HG02623 (cell line): ENCODE data around the gene ZNF324B.
A peak's percentile ranks its signal among the peaks of the same experiment; 100 is the strongest.
"Not testable (repeated sequence)": the region's sequence is repeated elsewhere in the genome, so short reads cannot be mapped to it uniquely, and the experiment has no call there.

Experiments used
- ATAC-seq: cut with Tn5 transposase; IDR thresholded peaks from one replicate; pipeline ENCODE4 v1.9.1; 2021; ENCODE audit warnings: moderate library complexity; ENCODE audit not compliant: unreplicated experiment

Gene ZNF324B

DNA sequence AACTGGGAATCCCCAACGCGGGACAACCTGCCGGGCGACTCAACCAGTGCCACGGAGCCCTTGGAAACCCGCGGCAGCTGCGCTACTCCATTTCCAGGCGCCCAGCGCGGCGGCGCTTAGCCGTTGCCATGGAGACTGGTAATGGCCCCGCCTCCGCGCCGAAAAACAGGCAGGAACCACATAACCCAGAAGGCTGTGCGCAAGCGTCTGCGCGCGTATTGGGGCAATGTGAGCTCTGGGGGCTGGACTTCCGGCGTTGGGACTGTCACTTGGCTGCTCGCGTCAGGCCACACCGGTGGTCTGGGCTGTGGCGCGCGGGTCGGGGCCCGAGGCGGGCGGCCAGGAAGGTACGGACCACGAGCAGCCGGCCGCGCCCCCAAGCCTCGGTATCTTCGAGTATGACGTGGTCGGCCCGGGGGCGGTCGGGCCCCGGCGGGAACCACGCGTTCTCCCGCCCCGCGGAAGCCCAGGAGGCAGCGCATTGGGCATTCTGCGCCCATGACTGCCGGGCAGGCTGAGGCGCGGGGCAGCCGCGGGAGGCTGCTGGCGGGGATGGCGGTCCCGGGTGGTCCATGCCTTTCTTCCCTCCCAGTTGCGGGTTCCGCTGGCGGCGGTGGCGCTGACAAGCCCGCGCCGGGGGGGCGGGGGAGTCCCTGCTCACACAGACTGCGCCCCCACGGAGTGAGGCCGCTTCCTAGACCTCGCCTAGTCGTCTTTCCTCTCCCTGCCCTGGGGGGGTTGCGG is at the start of gene ZNF324B:
Gene ZNF324B (plus strand): TSS at position 265 of the 744 bp plus-strand sequence. CDS start 2,080 bp downstream, outside the sequence.
- ATAC-seq: peak; percentile 89

DNA sequence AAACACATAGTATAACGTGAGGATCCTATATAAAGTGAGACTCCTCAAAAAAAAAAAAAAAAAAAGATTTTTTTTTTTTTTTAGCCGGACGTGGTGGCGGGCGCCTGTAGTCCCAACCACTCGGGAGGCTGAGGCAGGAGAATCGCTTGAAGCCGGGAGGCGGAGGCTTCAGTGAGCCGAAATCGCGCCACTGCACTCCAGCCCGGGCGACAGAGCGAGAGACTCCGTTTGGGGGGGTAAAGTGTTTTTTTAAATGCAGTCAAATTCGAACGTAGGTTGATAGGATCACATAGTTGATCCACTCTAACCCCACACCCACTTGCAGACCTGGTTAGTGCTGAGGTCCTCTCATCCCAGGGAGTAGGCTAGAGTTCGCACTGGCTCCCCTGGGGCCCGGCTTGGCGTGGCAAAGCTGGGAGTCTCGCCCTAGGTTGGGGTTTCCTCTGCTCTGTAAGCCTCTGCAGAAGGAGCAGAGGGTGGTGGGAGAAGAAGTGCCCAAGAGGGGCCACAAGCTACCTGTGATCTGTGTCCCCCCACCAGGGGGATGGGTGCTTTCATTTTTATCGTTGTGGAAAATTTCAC is 49.5 kb upstream of the ZNF324B start:
- no peak for ATAC-seq

DNA sequence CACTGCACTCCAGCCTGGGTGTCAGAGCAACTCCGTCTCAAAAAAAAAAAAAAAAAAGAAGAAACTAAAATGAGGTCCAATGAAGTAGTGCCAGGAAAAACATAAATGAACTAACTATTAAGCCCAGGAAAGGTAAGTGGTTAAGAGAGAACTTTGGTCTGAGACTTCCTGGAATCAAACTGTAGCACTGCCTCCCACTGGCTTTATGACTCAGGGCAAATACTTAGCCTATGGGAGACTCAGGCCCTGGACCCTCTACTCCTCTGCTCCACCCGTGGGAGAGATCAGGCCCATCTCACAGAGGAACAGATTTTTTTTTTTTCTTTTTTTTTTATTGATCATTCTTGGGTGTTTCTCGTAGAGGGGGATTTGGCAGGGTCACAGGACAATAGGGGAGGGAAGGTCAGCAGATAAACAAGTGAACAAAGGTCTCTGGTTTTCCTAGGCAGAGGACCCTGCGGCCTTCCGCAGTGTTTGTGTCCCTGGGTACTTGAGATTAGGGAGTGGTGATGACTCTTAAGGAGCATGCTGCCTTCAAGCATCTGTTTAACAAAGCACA is 47.4 kb upstream of the ZNF324B start:
- ATAC-seq: not testable (repeated sequence)

DNA sequence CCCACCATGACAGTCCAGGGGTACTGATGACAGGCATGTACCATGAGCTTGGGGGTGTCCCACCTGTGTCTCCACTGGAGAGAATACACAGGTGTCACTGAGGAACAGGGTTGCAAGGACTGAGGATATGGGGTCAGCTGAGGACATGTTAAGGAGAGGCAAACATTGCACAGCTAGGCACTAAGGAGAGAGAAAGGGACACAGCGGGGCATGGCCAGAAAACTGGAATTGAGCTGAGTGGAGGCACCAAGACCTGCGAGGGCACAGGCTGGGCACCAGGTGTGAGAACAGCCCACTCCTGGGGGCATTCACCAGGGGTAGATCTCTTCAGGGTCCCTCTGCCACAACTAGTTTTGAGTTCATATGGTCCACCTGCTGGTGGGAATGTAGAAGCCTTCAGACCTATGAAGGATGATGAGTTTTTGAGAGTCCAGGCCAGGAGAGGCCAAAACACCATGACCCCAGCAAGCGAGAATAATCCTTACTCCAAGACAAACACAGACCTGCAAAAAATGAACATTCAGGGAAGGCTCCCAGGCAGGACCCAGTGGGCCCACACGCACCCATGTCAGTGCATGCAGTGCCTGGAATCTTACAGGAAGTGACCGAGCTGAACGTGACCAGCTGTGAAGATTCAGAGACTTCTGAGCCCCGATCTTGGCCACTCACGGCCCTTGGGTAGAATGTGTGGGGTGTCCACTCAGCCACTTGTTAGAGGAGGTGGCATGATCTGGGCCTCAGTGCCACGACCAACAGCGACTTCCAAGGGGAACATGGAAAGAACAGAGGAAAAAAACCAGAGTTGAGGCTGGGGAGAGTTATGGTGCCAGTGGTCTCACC is 44.4 kb upstream of the ZNF324B start:
- ATAC-seq: no peak

DNA sequence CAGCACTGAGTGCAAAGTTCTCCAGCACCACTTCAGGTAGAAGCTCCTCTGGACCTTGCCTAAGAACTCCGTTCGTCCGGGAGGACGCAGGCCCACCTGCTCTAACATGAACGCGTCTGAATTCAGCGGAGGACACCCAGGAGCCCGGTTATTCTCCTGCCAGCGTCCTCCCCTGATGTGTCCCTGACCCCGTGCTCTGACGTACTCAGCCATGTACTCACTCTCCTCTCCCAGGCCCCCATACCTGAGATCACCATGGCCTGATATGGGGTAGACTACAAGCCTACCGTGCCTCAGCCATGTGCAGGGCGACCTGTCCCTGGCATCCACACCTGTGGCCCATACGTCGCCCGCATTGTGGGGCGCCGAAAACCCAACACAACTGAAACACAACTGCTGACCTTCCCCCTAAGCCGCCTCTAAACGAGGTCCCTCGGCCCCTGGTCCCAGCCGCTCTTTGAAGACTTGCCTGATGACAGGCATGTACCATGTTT is 43.7 kb upstream of the ZNF324B start:
- ATAC-seq: no peak

DNA sequence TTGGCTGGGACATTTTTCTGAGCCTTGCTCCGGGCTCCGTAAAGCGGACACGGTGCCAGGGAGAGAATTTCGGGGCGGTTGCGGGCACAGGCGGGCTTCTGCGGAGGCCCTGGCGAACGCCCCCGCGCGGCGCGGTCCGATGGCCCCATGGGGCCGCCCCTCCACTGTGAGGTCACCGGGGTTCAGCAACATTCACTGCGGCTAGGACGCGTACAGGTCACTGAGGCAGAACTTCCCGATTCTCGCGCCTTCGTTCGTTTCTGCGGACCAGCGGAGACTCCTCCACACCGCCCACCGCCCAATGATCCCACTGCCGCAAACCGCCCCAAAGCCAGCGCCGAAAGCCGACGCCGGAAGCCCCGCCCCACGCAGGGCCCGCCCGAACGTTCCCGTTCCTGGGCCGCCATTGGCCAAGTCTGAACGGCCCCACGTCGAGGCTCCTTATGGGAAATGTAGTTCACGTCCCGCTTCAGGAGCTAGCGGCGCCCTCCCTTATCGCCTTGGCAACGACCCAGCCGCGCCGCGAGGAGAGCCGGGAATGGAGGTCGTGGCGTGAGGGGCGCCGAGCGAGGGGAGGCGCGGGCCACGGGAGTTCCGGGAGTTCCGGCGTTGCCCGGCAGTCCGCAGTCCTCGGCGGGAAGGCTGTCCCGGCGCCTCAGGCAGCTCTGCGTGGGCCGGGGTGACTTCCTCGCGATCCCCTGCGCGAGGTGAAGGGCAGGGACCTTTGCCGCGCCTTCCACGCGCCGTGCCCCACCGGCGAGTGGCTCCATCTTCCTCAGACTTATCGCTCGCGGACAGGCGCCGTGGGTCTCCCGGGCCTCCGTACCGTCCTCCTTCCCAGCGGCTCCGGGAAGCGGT is 43.0 kb upstream of the ZNF324B start, which contains the start of gene ZNF584:
Gene ZNF584 (plus strand): TSS at position 498 of the 858 bp plus-strand sequence. CDS start 499 bp downstream, outside the sequence.
- ATAC-seq: peak; percentile 93

DNA sequence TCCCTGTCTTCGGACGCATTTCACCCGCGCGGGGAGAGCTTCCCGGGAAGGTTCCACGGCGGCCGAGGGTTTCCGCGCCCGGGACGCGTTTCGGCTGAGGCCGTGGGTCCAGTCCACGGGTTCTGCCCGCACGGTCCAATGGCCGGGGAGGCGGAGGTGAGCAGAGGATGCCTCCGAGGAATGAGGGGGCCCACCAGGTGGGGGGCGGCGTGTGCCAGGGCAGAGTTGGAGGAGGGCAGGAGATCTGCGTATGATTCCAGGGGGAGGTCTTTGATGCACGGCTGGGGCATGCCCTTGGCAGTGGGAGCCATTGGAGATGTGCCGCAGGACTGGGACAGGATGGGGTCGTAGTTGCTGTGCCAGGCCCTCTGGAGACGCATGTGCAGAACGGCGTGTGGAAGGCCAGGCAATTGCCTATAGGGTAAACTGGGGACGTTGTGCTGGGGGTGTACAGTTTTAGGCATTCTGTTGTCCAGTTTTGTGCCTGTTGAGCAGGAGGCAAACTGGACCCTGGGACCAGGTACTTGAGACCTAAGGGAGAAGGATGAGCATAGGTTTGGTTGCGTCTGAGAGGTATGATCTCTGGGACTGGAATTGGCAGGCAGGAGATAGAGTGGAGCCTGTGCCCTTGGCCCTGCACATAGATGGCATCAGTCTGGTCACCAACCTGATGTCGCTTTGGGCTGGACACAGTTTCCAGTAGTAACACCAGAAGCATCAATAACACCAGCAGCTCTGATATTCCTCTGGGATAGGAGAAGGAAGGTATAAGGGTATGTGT is 42.2 kb upstream of the ZNF324B start:
- no peak for ATAC-seq

DNA sequence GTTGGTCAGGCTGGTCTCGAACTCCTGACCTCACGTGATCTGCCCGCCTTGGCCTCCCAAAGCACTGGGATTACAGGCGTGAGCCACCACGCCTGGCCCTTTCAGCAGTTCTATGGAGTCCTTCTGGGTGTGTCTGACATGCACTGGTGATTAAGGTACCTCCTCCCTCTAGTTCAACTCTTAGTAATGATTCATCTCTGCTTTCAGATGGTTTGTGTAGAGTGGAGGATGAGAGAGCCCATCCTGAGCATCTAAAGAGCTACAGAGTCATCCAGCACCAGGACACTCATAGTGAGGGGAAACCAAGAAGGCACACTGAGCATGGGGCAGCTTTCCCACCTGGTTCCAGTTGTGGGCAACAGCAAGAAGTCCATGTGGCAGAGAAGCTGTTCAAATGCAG is 34.8 kb upstream of the ZNF324B start:
- no peak for ATAC-seq

DNA sequence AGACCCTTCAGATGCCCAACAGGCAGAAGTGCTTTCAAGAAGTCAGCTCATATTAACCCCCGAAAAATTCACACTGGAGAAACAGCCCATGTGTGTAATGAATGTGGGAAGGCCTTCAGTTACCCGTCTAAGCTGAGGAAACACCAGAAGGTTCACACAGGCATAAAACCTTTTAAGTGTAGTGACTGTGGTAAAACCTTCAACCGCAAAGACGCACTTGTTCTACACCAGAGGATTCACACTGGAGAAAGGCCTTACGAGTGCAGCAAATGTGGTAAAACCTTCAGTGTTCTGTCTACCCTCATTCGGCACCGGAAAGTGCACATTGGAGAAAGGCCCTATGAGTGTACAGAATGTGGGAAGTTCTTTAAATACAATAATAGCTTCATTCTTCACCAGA is 34.4 kb upstream of the ZNF324B start:
- ATAC-seq: no peak

DNA sequence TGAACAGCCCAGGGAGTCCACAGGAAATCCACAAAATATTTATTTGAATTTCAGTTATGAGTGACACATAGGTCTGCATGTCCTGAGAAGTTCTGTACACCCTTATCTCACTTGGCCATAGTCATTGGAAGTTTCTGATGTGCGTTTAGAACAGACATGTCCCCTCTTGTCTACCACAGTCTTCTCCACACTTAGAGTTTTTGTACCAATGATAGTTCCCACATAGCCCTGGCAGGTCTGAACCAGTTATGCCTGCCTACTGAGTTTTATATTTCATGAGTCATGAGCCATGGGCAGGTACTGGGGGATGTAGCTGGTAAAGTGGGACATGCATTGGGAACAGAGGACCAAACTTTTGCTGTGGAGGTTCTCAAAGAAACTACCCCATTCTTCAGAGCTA is 22.8 kb upstream of the ZNF324B start:
- ATAC-seq: no peak

DNA sequence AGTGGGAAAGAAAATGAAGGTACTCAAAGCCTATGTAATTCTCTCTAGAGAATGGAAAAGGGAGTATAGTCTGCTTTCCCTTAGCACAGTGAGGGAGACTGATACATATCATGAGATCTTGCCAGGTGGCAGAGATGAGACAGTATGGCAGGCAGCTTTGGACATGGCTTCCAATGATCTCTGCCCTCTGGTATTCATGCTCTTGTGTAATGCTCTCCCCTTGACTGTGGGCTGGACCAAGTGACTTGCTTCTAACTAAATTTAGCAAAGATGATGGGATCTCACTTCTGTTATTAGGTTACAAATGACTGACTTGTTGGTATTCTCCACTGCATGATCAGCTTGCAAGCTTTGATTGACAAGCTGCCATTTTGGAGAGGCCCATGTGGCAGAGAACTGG is 21.7 kb upstream of the ZNF324B start:
- no peak for ATAC-seq

DNA sequence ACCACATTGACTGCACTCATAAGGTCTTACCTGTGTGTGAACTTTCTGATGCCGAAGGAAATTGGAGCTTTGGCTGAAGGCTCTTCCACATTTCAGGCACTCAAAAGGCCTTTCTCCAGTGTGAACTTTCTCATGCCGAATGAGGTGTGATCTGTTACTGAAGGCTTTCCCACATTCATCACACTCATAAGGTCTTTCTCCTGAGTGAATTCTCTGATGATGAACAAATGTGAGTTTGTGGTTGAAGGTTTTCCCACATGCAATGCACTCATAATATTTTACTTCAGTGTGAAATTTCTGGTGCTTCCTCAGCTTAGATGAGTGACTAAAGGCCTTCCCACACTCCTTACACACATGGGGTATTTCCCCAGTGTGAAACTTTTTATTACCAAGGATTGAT is 17.2 kb upstream of the ZNF324B start:
- no peak for ATAC-seq

DNA sequence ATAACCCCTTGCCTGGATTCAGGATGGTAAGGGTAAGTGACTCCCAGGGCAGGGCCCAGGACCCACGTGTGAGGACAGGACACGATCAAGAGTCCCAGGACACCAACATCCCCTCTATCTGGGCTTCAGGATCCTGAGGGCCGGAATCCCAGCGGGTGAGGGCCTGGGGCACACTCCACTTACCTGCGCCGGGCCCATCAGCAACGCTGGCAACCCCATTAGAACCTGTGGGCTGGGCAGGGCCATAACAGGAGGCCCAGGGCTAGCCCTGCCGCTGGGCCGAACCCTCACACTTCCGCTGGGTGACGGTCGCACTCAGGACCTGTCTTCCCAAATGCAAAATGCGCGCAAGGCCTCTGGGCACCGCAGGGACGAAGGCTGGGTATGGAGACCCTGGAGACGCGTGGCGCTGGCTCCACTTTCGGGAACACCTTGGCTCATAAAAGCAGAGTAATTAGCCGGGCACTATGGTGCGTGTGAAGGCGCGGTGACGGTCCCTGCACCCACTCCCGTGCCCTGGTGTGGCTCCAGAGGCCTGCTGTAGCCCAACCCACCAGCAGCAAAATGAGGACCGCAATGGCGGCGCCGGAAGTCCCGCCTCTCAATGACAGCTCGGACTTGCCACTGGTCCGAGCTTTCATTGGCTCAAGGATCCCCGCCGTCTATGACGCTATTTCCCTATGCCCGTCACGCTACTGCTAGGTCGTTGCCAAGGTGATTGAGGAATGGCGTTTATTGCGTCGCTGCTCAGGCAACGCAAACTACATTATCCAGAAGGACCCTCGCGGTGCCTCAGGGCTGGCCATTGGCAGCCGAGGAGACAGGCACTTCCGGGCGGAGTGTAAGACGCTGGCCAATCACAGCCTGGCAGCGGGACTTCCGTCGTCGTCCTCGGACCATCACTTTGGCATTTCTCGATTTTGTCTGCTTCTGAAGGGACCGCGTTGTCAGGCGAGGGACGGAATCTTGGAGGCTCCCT is 11.6 kb upstream of the ZNF324B start, which contains the start of gene ZNF132:
Gene ZNF132 (minus strand): TSS at position 578 of the 979 bp plus-strand sequence. CDS start 332 bp downstream, at position 246.
- peak; percentile 93 for ATAC-seq

DNA sequence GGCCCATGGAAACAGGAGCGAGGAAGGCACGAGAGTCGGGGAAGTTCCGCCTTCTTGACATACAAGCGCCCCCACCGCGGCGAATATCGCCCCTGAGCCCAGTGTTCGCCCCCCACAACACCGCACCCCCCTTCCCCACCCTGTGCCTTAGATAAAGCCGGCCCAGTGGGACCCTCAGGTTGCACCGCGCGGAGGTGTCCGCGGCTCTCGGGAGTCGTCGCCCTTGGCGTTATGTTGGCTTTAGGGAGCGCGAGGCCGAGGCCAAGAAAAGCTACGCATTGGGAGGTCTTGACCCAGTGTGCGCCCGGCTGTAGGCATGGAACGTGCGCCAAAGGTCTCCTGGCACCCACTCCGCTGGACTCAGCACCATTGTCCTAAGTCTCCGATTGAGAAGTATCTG is 10.9 kb upstream of the ZNF324B start:
- no peak for ATAC-seq

DNA sequence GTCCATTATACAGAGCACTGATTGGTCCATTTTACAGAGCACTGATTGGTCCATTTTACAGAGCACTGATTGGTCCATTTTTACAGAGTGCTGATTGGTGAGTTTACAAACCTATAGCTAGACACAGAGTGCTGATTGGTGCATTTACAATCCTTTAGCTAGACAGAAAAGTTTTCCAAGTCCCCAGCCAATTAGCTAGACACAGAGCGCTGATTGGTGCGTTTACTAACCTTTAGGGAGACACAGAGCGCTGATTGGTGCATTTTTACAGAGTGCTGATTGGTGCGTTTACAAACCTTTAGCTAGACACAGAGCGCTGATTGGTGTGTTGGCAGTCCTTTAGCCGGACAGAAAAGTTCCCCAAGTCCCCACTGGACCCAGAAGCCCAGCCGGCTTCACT is 8.4 kb upstream of the ZNF324B start:
- ATAC-seq: not testable (repeated sequence)

DNA sequence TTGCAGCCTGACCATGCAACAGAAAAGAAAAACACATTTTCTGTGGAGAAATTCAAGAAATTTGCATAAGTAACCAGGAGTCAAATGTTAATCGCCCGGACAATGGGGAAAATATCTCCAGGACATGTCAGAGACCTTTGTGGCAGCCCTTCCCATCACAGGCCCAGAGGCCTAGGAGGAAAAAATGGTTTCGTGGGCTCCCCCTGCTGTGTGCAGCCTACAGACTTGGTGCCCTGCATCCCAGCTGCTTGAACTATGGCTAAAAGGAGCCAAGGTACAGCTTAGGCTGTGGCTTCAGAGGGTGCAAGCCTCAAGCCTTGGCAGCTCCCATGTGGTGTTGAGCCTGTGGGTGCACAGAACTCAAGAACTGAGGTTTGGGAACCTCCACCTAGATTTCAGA is 2.6 kb upstream of the ZNF324B start:
- ATAC-seq: not testable (repeated sequence)

DNA sequence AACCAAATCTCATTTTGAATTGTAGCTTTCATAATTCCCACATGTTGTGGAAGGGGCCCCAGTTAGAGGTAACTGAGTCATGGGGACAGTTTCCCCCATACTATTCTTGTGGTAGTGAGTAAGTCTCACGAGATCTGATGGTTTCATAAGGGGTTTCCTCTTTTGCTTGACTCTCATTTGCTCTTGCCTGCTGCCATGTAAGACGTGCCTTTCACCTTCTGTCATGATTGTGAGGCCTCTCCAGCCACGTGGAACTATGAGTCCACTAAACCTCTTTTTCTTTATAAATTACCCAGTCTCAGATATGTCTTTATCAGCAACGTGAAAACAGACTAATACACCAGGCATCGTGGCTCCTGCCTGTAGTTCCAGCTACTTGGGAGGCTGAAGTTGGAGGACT is 1.4 kb upstream of the ZNF324B start:
- not testable (repeated sequence) for ATAC-seq

DNA sequence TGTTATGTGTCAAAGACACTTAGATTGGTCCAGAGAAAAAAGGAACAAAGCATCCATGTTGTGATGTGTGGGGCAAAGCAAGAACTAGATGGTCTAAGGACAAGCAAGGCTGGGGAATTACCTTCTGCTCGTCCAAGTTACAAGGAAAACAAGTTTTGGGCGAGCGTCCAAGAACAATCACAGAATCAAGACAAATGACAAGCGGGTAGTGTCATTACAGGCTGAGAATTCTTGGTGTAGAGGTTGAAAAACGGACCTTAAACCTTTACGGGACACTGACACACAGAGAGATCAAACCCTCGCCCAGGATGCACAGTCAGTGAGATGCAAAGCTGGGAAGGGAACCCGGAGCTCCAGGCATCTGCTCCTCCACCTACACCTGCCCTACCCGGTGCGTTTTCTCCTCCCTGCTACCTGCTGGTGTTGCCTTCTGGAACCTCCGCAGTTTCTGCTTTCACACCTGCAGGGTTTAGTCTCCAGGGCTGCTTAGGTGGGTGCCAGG is 515 bp upstream of the ZNF324B start:
- peak; percentile 11 for ATAC-seq
